HCT116 (cell line): ENCODE results near the gene FOXQ1. TPM values are rescaled to one million over a fixed set of nuclear protein-coding genes. Genes with fewer than 3 reads are reported as not detected.

ENCODE experiments used
- ATAC-seq: fragments of 200-7000 bp; cut with Tn5 transposase; 2 replicates; pipeline ENCODE4 v1.9.1; 2020; ENCODE audit warnings: mild to moderate bottlenecking, moderate library complexity
- BruUV-seq: library from RNA; stranded (reverse); fragments of 400-500 nt; replicated peaks from 2 replicates; lab custom pipeline; 2021; lab: Mats Ljungman, UMichigan
- CTCF ChIA-PET: fragments of 300-600 bp; sonication (Branson Sonifier 250); formaldehyde crosslinking; loops from one replicate; lab custom pipeline; 2021; ENCODE audit warnings: antibody characterized with exemption; lab: Charles Lee
- POLR2A ChIA-PET: fragments of 300-600, 350-600 bp; sonication (Branson Sonifier 250); formaldehyde crosslinking; loops from one replicate; lab custom pipeline; 2021; ENCODE audit warnings: antibody characterized with exemption; lab: Charles Lee
- RAD21 ChIA-PET, 2 experiments: fragments of 300-600 bp; sonication (Branson Sonifier 250); formaldehyde crosslinking; loops; one replicate each; lab custom pipeline; 2023; ENCODE audit warnings: low total read pairs in 2 of 2; ENCODE audit not compliant: uncharacterized antibody in 2 of 2, unreplicated experiment in 2 of 2, low non-redundant PET in 1 of 2; lab: Charles Lee
- DNase-seq: peaks from one replicate; pipeline ENCODE4 v3.0.0-alpha.2; 2010; ENCODE audit warnings: low read depth, low spot score
- H2AFZ ChIP-seq: fragments of 200-600 bp; shearing (Covaris generic), sonication (generic); 2 replicates; pipeline ENCODE4 v1.6.1; 2017; ENCODE audit warnings: low read depth, mixed run types, mixed read lengths, antibody characterized with exemption, low read length; ENCODE audit not compliant: poor library complexity, severe bottlenecking
- H3K27ac ChIP-seq: 2 replicates; pipeline ENCODE4 v1.5.1; 2012; ENCODE audit warnings: low read depth, low read length
- H3K27me3 ChIP-seq: fragments of 200-600 bp; sonication (generic); 2 replicates; pipeline ENCODE4 v1.6.1; 2016; ENCODE audit warnings: mixed run types, low read length, mixed read lengths; ENCODE audit not compliant: insufficient read depth
- H3K36me3 ChIP-seq, 2 experiments: fragments of 200-500 bp in 1 of 2; fragments of 200-600 bp in 1 of 2; sonication (Bioruptor generic) in 1 of 2; sonication (generic) in 1 of 2; 2 replicates each; pipeline versions ENCODE4 v1.5.1 to v1.6.1; 2014 to 2016; ENCODE audit warnings: low read length in 2 of 2, inconsistent platforms in 1 of 2, mixed read lengths in 1 of 2, mixed run types in 1 of 2; ENCODE audit not compliant: insufficient read depth in 2 of 2, control insufficient read depth in 1 of 2
- H3K4me1 ChIP-seq, 2 experiments: fragments of 200-600 bp in 1 of 2; sonication (generic) in 1 of 2; 2 replicates each; pipeline versions ENCODE4 v1.5.1 to v1.6.1; 2012 to 2017; ENCODE audit warnings: low read length in 2 of 2, inconsistent platforms in 1 of 2, mild to moderate bottlenecking in 1 of 2, mixed read lengths in 1 of 2, mixed run types in 1 of 2, moderate library complexity in 1 of 2; ENCODE audit not compliant: insufficient read depth in 2 of 2, control insufficient read depth in 1 of 2
- H3K4me2 ChIP-seq: fragments of 200-600 bp; sonication (generic); 2 replicates; pipeline ENCODE4 v1.6.1; 2017; ENCODE audit warnings: mixed run types, low read length, mixed read lengths
- H3K4me3 ChIP-seq, 2 experiments: fragments of 200-600 bp in 1 of 2; sonication (generic) in 1 of 2; replicated peaks in 1 of 2; 2 replicates each; pipeline ENCODE4 v1.5.1; 2011 to 2016; ENCODE audit warnings: low read length in 2 of 2, control low read depth in 1 of 2, low read depth in 1 of 2, mild to moderate bottlenecking in 1 of 2, mixed read lengths in 1 of 2, mixed run types in 1 of 2
- H3K79me2 ChIP-seq: fragments of 200-600 bp; sonication (generic); 2 replicates; pipeline ENCODE4 v1.6.1; 2017; ENCODE audit warnings: mild to moderate bottlenecking, mixed run types, low read length, moderate library complexity, mixed read lengths; ENCODE audit not compliant: insufficient read depth
- H3K9ac ChIP-seq: fragments of 200-600 bp; sonication (generic); 2 replicates; pipeline ENCODE4 v1.6.1; 2016; ENCODE audit warnings: low read length, mixed read lengths
- H3K9me2 ChIP-seq: fragments of 200-600 bp; sonication (generic), shearing (Covaris generic); 2 replicates; pipeline ENCODE4 v1.6.1; 2017; ENCODE audit warnings: mixed run types, mild to moderate bottlenecking, moderate library complexity; ENCODE audit not compliant: insufficient read depth
- H3K9me3 ChIP-seq, 2 experiments: fragments of 200-500 bp in 1 of 2; fragments of 200-600 bp in 1 of 2; sonication (Bioruptor generic) in 1 of 2; sonication (generic) in 1 of 2; 2 replicates each; pipeline ENCODE4 v1.6.1; 2014 to 2017; ENCODE audit warnings: low read length in 2 of 2, mixed read lengths in 2 of 2, inconsistent platforms in 1 of 2, low read depth in 1 of 2, mild to moderate bottlenecking in 1 of 2, mixed run types in 1 of 2, moderate library complexity in 1 of 2; ENCODE audit not compliant: control insufficient read depth in 1 of 2, insufficient read depth in 1 of 2
- H4K20me1 ChIP-seq: fragments of 200-600 bp; sonication (generic), shearing (Covaris generic); 2 replicates; pipeline ENCODE4 v1.6.1; 2017; ENCODE audit warnings: mixed run types, mild to moderate bottlenecking, moderate library complexity; ENCODE audit not compliant: insufficient read depth
- CEBPB ChIP-seq: IDR thresholded peaks from 2 replicates; pipeline ENCODE4 v1.6.1; 2012; ENCODE audit warnings: low read depth
- EGR1 ChIP-seq: IDR thresholded peaks from 2 replicates; pipeline ENCODE4 v1.6.1; 2012; ENCODE audit warnings: low read depth
- EZH2 ChIP-seq: fragments of 200-600 bp; sonication (generic); IDR thresholded peaks from 2 replicates; pipeline ENCODE4 v1.6.1; 2017; ENCODE audit warnings: antibody characterized with exemption, mixed run types
- EZH2phosphoT487 ChIP-seq: fragments of 200-600 bp; IDR thresholded peaks from 2 replicates; pipeline ENCODE4 v1.6.1; 2018; ENCODE audit warnings: antibody characterized with exemption, borderline replicate concordance
- JUND ChIP-seq: IDR thresholded peaks from 2 replicates; pipeline ENCODE4 v1.6.1; 2012
- POLR2A ChIP-seq: IDR thresholded peaks from 2 replicates; pipeline ENCODE4 v1.7.0; 2011; ENCODE audit warnings: borderline replicate concordance; ENCODE audit not compliant: insufficient read depth, insufficient read length; ENCODE audit errors: extremely low read depth
- POLR2AphosphoS5 ChIP-seq: IDR thresholded peaks from 2 replicates; pipeline ENCODE4 v1.6.1; 2011; ENCODE audit warnings: mild to moderate bottlenecking, low read depth, low read length, moderate library complexity
- SRF ChIP-seq: IDR thresholded peaks from 2 replicates; pipeline ENCODE4 v1.6.1; 2012; ENCODE audit warnings: low read depth
- ZFX ChIP-seq: fragments of 450-650 bp; IDR thresholded peaks from 2 replicates; pipeline ENCODE4 v1.6.1; 2017
- ZNF274 ChIP-seq: fragments of 200-500 bp; sonication (Bioruptor generic); IDR thresholded peaks from 2 replicates; pipeline ENCODE4 v1.6.1; 2014; ENCODE audit warnings: mild to moderate bottlenecking, low read depth, low read length, inconsistent platforms
- intact Hi-C: fragments of 100-400 bp; cut with micrococcal nuclease; formaldehyde crosslinking; loops from 2 replicates; pipeline ENCODE4 v1.10.0; 2022
- total RNA-seq: library from RNA; stranded (reverse); gene quantifications from one replicate; pipeline ENCODE4 v1.2.1, GENCODE V29; 2021; ENCODE audit not compliant: unreplicated experiment
- TF ChIP-seq, protein P1 (sequence below): IDR thresholded peaks from 2 replicates; pipeline ENCODE4 v1.6.1; 2011; ENCODE audit warnings: mild to moderate bottlenecking, low read length, moderate library complexity; ENCODE audit not compliant: insufficient replicate concordance; ENCODE audit errors: extremely low read depth
- TF ChIP-seq, protein P2 (sequence below), 3 experiments: fragments of 200-600 bp in 1 of 3; sonication (generic) in 1 of 3; IDR thresholded peaks in 2 of 3; conservative IDR thresholded peaks in 1 of 3; 2 replicates each; pipeline ENCODE4 v1.5.1; 2012 to 2017; ENCODE audit warnings: low read depth in 2 of 3, low read length in 2 of 3, antibody characterized with exemption in 1 of 3, borderline replicate concordance in 1 of 3, control low read depth in 1 of 3, mild to moderate bottlenecking in 1 of 3, mixed read lengths in 1 of 3, mixed run types in 1 of 3, moderate library complexity in 1 of 3; ENCODE audit not compliant: insufficient read depth in 1 of 3
- TF ChIP-seq, protein P3 (sequence below): IDR thresholded peaks from 2 replicates; pipeline ENCODE4 v1.6.1; 2012; ENCODE audit warnings: low read depth
- TF ChIP-seq, protein P4 (sequence below): IDR thresholded peaks from 2 replicates; pipeline ENCODE4 v1.6.1; 2012

Gene FOXQ1
- total RNA-seq, 1 experiment from 2014 or later = 0.42 TPM

DNA sequence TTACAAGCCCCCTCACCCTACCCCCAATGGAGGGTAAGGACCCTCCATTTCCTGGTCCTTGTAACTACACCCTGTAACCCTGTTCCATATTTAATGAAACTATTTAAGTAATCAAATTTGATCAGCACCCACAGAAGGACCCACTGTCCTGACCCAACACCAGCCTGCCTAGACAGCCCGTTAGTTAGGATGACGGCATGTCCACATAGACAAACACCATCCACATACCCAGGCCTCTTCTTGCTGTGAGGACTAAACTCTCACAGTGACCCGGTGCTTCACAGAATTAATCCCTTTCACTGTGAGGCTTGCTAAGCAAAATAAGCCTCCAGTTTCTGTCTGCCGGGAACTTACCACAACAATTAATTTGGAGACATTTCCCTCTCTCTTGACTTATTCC, 32.8 kb upstream of the FOXQ1 start:
- no peaks in the 10 kb centered on the region for H3K36me3 ChIP-seq
- no peak overlapping the region for H3K27ac ChIP-seq
- no peak overlapping the region for H3K4me2 ChIP-seq
- DNase-seq (no peak), ATAC-seq (no peak)
- intact Hi-C loops = no loop called here
- no peaks in the 10 kb centered on the region for H3K79me2 ChIP-seq
- TF ChIP-seq, protein P1, sequence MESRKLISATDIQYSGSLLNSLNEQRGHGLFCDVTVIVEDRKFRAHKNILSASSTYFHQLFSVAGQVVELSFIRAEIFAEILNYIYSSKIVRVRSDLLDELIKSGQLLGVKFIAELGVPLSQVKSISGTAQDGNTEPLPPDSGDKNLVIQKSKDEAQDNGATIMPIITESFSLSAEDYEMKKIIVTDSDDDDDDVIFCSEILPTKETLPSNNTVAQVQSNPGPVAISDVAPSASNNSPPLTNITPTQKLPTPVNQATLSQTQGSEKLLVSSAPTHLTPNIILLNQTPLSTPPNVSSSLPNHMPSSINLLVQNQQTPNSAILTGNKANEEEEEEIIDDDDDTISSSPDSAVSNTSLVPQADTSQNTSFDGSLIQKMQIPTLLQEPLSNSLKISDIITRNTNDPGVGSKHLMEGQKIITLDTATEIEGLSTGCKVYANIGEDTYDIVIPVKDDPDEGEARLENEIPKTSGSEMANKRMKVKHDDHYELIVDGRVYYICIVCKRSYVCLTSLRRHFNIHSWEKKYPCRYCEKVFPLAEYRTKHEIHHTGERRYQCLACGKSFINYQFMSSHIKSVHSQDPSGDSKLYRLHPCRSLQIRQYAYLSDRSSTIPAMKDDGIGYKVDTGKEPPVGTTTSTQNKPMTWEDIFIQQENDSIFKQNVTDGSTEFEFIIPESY = no peak
- no peak for TF ChIP-seq EZH2phosphoT487
- TF ChIP-seq ZNF274 = no peak
- TF ChIP-seq EGR1 = no peak
- TF ChIP-seq JUND = no peak
- TF ChIP-seq, protein P2, sequence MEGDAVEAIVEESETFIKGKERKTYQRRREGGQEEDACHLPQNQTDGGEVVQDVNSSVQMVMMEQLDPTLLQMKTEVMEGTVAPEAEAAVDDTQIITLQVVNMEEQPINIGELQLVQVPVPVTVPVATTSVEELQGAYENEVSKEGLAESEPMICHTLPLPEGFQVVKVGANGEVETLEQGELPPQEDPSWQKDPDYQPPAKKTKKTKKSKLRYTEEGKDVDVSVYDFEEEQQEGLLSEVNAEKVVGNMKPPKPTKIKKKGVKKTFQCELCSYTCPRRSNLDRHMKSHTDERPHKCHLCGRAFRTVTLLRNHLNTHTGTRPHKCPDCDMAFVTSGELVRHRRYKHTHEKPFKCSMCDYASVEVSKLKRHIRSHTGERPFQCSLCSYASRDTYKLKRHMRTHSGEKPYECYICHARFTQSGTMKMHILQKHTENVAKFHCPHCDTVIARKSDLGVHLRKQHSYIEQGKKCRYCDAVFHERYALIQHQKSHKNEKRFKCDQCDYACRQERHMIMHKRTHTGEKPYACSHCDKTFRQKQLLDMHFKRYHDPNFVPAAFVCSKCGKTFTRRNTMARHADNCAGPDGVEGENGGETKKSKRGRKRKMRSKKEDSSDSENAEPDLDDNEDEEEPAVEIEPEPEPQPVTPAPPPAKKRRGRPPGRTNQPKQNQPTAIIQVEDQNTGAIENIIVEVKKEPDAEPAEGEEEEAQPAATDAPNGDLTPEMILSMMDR (IDR thresholded peaks at IDR 0.05 in 2 of 3, conservative IDR thresholded peaks at IDR 0.05 in 1 of 3; ENCODE audit: borderline replicate concordance in 1 of 3, insufficient read depth in 1 of 3, low read depth in 2 of 3, low read length in 2 of 3) = no peak
- no peak for TF ChIP-seq SRF
- no peak for TF ChIP-seq ZFX
- TF ChIP-seq EZH2 = no peak
- TF ChIP-seq, protein P3, sequence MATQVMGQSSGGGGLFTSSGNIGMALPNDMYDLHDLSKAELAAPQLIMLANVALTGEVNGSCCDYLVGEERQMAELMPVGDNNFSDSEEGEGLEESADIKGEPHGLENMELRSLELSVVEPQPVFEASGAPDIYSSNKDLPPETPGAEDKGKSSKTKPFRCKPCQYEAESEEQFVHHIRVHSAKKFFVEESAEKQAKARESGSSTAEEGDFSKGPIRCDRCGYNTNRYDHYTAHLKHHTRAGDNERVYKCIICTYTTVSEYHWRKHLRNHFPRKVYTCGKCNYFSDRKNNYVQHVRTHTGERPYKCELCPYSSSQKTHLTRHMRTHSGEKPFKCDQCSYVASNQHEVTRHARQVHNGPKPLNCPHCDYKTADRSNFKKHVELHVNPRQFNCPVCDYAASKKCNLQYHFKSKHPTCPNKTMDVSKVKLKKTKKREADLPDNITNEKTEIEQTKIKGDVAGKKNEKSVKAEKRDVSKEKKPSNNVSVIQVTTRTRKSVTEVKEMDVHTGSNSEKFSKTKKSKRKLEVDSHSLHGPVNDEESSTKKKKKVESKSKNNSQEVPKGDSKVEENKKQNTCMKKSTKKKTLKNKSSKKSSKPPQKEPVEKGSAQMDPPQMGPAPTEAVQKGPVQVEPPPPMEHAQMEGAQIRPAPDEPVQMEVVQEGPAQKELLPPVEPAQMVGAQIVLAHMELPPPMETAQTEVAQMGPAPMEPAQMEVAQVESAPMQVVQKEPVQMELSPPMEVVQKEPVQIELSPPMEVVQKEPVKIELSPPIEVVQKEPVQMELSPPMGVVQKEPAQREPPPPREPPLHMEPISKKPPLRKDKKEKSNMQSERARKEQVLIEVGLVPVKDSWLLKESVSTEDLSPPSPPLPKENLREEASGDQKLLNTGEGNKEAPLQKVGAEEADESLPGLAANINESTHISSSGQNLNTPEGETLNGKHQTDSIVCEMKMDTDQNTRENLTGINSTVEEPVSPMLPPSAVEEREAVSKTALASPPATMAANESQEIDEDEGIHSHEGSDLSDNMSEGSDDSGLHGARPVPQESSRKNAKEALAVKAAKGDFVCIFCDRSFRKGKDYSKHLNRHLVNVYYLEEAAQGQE = no peak
- TF ChIP-seq POLR2AphosphoS5 = no peak
- TF ChIP-seq POLR2A = no peak
- no peak for TF ChIP-seq CEBPB
- TF ChIP-seq, protein P4, sequence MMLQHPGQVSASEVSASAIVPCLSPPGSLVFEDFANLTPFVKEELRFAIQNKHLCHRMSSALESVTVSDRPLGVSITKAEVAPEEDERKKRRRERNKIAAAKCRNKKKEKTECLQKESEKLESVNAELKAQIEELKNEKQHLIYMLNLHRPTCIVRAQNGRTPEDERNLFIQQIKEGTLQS = no peak
- no peaks in the 10 kb centered on the region for H4K20me1 ChIP-seq
- no peak overlapping the region for H2AFZ ChIP-seq
- no peak overlapping the region for H3K4me3 ChIP-seq
- no peaks in the 10 kb centered on the region for H3K9me2 ChIP-seq
- BruUV-seq = no TSS peak
- CTCF ChIA-PET = no interaction called here
- H3K4me1 ChIP-seq = no peaks in the 10 kb centered on the region
- POLR2A ChIA-PET = no interaction called here
- no peak overlapping the region for H3K9ac ChIP-seq
- peaks cover 4% of the 10 kb centered on the region; the same call in 1 of the 2 replicates for H3K27me3 ChIP-seq
- no peaks in the 10 kb centered on the region for H3K9me3 ChIP-seq
- RAD21 ChIA-PET = no interaction called here
